HG03378 (cell line): ENCODE results near the gene C2CD2.

ENCODE experiments used
- ATAC-seq: cut with Tn5 transposase; IDR thresholded peaks from one replicate; pipeline ENCODE4 v1.9.1; 2021; ENCODE audit warnings: mild to moderate bottlenecking, moderate library complexity; ENCODE audit not compliant: unreplicated experiment

Gene C2CD2

DNA sequence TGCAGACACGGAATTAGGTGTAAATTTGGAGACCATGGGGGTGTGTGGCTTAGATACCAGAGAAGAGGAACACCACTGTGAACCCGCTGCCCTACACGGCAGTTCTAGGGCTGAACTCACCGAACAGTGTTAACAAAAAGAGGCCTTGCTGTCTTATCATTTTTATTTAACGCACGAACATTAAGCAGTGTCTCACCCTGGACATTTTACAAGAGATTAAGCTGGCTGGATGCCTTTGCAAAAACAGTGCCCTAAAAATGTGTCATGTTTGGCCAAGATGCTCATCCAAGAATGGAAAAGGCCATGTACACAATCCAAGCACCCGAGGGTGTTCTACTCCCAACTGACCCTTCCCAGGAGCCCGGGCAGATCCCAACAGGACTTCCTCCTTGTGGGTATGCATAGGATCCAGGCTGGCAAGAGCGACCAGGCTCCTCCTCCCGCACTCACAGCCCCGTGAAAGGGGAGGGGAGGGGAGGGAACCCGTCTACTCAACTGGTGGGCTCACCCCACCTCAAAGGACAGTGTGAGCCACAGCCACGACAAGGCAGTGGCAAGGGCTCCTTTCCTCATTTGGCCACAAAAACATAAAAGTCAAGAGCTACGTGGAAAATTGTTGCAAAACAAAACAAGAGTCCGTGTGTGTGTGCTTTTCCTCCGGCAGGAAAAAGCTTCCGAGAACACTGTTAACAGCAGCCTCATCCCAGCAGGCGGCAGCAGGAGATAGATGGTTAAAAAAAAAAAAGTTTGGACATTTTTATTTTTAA, 20.3 kb downstream of the C2CD2 start:
- no peak for ATAC-seq

DNA sequence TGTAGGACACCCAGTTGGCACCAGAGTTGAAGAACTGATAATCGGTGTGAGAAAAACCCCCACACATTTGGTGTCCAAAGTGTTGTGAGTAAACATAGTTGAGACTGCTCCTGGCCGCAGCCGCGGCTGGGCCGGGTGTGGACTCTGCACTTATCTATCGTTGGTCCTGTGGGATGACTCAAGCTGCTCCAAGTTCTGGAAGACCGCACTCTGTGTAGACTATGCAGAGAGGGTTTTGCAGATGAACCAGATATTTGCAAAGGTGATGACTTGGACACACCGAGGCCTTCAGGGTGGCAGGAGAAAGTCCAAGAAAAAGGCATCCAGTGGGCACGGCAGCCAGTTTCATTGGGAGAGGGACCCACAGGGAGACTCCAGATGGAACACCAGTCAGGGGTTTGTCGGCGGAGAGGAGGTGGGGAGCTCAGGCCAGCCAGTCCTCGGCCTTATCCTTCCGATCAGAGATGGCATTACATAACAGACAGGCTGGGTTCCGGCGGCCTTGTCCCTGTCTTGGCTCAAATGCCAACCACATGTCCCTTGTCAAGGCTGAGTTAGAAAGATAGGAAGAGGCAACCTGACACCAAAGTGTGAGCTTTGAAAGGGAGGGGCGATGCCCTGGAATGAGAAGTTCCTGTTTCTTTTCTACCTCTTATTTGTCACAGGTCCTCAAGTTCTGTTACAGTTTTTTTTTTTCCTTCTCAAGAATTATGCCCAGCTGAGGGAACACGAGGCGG, 21.1 kb downstream of the C2CD2 start:
- no peak for ATAC-seq

DNA sequence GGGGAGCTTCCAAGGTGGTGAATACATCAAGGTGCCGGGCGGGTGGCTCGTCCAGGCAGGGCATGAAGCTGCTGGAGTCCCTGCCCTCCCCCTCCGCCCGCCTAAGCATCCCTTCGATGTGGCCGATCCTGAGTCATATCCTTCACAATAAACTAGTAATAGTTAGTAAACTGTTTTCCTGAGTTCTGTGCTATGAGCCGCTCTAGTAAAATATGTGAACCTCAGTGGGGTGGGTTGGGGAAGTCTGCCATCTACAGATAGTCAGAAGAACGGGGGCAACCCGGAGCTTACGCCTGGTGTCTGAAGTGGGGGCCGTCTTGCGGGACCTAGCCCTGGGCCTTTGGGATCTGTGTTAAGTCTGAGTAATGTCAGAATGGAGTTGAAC, 21.6 kb downstream of the C2CD2 start:
- ATAC-seq, result no peak

DNA sequence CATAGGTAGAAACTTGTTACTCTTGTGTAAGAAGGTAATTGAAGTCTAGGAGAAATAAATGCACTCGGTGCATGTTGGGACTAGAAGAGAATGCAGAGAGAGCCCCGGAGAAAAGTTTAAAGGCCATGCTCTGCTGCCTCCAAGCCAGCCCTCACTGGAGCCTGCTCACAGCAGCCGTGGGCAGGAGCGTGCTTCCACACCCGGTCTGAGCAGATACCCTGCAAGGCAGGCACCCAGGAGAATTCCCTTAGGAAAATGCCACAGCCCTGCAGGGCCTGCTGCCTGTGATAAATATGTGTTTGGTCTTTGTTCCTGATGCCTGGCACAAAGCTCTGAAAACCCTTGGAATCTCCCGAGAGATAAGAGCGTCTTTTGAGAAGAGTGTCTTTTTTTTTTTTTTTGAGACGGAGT, 22.8 kb downstream of the C2CD2 start:
- no peak for ATAC-seq

DNA sequence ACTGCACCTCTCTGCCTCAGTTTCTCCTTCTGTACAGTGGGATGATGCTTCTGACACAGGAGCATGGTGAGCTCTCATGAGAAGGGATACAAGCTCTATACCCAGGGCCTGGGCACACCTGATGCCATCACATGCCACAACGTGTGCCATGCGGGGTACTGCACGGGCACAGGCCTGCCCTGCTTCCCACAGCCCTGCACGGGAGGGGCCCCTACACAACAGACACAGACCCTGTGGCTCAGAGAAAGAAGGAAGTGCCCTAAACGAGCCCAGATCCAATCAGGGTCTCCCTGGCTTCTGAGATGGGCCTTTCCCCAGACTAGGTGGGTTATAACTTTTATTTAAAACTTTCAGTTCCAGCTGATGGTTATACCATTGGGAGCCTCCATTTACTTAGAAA, 24.6 kb downstream of the C2CD2 start:
- ATAC-seq, result no peak

DNA sequence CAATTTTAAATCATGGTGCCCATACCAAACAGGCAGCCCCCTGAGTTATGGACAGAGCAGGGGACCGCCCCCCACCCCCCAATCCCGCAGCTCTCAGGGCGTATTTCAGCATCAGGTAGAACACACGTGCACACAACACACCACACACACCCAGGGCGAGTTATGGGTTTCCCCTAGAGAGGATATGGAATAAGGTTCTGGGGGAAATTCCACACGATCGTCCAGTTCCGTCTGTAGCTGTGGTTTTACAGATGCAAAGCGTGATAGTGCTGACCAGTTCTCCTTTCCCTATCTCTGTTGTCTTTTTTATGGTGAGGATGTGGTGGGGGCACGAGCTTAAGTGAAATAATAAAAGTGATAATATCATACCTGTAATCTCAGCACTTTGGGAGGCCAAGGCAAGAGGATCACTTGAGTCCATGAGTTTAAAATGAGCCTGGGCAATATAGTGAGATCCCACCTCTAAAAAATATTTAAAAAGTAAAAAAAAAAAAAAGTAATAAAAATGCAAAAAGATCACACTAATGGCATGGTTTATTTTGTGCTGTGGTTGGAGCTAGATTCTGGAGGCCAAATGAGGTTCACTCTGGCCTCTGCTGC, 25.1 kb downstream of the C2CD2 start:
- ATAC-seq, result peak; percentile 54

DNA sequence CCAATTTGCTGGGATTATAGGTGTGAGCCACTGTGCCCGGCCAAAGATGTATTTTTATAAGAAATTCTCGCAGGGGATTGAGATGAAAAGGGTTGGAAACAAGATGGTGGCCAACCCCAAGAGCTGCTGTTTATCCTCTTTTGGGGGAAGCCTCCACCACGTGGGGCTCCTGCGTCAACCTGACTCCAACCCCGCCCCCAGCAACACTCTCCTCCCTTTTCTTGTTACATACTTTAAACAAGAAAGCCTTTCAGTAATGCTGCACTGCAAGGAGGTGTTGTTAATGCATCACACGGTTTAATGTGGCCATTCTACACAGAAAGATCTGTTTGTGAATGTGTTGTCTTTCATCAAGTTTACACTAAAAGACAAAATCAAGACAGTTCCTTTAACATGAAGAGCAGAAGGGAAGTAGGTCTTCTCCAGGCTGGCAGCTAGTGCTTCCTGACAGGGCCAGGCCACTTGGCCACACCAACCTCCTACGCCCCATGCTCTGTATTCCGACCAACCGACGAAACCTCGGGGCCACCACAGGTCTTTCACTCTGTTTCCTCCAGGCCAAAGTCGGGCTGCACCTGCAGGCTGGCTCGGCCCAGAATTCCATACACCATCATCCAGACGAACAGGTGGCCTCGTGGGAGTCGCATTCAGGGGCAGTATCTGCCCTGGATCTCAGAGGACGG, 25.9 kb downstream of the C2CD2 start:
- ATAC-seq, result no peak

DNA sequence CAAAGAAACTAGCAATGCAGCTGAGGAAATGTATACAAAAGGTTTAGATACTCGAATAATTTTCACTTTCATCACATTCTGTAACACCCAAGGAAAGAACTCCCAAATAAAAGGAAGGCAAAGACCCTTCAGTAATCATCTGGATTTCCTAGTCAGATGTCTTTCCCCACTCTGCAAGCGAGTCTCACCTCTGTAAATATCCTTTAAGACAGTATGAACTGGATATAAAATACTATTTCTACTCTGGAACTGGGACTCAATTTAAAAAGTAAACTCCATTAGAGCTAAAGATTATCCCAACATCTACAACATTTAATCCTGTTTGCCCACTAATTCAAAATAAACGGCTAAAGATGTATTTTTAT, 27.0 kb downstream of the C2CD2 start:
- peak; percentile 12 for ATAC-seq

DNA sequence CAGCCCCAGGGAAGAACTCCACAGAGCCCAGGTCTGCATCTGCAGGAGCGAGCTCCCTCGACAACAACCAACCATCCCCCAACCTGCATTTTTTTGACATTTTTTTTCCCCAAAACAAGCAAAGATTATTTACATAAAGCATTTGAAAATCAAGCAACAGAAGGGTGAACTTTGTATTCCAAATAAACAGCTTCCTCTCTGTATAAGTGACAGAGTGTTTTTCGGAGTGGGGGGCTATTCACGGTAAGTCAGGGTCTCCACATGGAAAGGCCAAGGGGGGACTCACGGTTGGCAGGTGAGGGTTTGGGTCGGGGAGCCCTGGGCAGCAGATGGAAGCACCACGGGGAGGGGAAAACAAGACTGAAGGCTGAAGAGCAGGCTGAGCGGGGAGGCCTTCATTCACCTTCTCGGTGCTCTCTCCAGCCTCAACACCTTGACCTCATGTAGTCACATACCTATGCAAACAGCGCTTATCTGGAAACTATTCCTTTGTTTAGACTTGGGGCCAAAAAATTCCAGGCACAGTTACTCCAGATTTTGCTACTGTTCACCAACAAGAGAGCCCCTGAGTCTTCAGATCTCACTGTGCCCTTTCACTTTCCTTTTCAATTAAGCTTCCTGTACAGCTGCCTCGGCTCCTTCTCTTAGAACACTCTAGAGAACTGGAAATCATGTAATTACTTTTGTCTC, 27.6 kb downstream of the C2CD2 start:
- ATAC-seq, result peak; percentile 49

DNA sequence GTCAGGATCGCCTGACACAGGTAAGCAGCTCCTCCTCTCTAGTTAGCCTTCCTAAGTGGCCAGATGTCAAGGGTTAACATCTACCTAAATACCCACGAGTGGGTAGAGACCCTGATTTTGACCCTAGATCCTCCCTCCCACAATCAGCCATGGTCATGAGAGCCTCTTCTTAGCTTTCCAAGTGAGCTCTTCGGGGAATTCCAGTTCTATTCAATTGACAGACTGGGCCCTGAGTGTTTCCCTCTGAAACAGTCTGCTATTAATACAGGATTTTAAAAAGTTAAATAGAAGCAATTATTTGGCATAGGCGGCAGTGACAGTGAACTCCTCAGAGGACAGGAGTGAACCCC, 28.1 kb downstream of the C2CD2 start:
- no peak for ATAC-seq

DNA sequence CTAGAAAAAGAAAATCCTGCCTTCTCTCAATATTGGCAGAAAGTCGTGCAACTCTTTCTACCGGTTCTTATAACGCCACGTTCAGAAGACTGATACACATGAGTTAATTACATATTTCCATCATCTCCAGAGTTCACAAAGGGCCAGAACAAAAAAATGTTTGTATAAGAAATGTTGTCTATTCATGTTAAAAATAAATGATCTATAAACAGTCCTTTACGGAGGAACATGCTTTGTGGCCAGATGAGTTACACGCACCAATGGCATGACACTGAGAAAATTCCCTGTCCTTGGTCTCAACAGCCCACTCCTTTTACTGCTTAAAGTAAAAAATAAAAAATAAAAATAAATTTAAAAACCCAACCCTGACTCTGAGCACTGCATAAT, 29.5 kb downstream of the C2CD2 start:
- no peak for ATAC-seq

DNA sequence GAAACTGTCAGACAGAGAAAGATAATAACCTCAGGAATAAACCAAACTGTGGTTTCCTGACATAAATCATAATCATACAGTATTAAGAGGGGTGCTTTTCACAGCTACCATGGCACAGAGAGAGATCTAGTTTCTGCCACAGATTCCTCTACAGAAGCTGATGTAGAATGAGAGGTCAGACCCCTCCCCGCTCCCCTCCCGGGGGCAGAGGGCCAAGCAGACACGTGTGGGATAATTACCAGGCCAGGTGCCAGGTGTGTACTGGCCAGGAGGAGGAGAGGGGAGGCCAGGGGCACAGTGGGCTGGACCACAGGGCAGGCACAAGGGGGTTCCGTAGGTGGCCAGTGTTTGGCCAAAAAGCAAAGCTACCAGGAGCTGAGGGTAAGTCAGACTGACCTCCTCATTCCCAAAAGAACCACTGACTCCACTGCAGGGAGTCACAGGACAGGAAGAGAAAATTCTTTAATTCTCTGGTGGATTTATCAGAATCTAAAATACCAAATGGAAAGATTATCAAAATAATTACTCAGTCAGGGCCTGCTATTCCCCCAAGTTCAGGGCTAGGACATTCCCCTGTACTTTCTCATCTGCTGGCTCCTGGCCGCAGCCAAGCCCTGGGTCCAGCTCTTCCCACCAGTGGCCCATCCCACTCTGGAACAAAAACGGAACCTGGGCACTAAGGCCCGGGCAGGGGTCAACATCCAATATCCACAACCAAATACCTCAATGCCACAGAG, 30.0 kb downstream of the C2CD2 start:
- no peak for ATAC-seq

DNA sequence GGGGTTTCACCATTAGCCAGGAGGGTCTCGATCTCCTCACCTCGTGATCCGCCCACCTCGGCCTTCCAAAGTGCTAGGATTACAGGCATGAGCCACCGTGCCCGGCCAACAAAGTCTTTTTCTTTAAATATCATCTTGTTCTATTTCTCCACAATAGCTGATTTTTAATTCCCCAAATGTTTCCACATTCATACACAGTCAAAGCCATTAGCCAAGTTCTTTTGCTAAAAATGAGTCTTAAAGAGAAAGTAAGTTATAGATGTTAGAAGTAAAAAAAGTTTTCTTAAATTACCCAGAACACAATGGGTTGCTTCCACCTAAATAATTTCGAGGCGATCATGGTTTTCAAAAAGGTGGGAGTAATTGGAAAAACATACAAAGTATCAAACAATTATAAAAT, 30.6 kb downstream of the C2CD2 start:
- no peak for ATAC-seq

DNA sequence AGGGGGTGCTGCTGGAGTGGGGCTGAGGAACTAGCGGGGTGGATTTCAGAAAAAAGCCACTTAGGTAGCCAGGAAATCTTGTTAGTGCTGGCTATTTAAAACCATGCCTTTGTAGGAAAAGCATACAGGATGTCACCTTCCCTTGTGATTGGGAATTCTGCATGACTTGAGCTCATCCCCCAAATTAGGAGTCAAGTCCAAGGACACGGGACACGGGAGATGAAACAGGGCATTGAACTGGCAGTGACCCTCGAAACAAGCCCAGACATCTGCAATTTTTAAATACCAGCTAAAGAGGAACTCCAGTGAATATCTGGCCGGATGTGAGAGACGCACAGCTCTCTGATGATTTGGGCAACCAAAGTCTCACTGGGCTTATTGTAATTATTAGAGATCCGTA, 32.8 kb downstream of the C2CD2 start:
- no peak for ATAC-seq

DNA sequence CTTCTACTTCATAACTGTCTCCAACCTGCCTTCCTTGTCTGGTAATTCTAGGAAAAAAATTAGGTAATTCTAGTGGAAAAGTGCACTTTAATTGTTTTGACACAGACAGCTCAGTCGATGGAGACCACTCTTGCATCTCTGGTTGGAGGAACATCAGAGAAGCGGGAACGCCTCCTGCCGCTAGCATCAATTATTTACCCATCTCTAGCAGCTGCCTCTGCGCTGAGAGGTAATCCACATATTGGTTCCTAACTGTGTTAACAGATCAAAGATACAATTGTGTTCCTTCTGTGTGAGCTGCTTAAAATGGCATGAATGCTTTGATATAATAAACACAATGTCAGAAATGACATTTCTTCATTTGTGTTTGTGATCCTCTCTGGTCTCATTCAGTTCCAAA, 33.3 kb downstream of the C2CD2 start:
- ATAC-seq, result no peak

DNA sequence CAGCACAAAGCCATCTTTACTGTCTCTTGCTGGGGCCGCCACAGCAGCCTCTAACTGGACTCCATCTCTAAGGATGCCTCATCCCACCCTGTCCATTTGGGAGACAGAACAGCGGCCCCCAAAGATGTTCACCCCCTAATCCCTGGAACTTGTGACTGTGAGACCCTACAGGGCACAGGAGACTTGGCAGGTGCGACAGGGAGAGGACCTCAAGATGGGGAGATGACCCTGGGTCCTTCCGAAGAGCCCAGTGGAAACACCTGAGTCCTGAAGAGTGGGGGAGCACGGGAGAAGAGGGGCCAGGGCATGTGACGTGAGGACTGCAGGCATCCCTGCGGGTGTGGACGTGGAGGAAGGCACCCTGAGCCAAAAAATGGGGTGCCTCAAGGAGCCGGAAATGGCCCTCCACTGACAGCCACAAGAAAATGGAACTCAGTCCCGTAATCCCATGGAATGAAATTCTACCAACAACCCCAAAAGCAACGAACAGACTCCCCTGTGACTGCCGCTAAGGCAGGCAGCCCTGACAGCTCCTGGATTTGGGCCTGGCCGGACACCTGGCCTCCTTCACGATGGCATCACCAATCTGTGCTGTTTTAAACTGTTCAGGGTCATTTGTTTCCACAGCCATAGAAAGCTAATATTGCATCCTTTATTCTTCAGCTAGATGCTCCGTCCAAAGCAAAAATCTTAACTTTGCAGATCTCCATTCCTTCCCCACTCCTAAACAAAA, 34.0 kb downstream of the C2CD2 start:
- no peak for ATAC-seq

DNA sequence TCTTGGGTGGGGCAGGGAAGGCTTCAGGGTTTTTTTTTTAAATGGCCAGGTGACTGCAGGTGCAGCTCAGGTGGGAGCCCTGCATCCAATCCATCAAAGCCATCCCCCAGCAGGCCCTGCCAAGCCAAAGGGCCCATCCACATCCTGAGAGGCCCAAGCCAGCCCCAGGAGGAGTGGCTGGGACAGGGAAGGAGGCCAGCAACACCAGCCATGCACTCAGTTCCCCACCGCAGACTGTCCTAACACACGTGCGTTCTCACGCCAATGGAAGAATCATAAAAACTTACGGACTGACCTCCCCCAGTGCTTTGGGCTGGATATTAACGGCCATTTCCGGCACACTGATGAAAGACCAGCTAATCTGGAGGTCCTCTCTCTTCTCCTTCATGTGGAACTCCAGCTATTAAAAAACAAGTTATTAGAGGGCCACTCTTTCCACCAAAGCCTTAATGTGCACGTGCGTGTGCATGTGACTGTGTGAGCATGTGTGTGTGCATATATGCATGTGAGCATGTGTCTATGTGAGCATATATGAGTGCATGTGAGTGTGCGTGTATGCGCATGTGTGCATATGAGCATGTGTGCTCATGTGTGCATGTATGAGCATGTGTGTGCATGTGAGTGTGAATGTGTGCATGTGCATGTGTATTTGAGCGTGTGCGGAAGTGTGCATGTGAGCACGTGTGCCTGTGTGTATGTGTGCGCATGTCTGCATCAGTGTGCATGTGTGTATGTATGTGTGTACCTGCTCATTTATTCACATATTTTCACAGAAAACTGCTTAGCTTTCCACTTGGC, 35.1 kb downstream of the C2CD2 start:
- no peak for ATAC-seq

DNA sequence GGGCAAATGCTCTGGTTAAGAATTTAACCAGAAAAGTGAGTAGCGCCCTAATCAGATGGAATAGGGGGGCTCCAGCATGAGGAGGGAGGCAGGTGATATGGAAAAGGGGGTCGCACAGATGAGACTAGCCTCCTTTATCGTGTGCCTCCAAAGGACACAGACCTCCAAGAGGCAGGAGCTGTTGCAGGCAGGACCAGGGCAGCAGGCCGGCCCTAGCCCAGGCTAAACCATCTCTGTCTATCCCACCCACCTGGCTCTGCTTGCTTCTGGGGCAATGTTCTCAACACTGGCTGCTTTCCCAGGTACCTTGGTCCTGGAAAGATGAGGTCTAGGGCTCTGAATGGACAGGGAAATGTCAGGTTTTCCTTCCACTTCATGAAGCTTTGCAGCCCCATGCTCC, 36.3 kb downstream of the C2CD2 start:
- no peak for ATAC-seq

DNA sequence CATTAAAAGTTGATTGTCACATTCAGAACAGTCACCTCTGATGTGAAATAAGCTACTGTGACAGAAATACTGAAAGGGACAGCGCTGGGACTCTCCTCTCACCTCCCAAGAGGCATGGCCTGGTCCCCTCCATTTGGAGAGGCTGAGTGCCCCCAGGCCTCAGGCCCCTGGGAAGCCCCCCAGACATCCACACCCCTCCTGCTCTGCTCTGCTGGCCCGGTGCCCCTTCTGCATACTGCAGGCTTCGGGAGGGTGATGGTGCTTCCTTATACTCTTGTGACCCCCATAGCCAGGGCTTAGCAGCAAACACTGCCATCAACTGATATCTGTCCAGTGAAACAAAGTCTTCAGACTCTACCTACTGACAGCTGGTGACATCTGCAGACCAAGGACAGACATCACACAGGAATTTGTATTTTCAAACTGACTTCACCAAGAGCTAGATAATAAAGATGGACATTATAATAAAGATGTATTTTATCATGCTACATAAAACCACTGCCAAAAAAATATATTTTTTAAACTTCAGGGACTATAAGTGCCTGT, 36.9 kb downstream of the C2CD2 start:
- no peak for ATAC-seq
